Naive thymus-derived CD4-positive, alpha-beta T cell (primary cell): ENCODE measurements around the gene PFKL. TPM values are rescaled to one million over a fixed set of nuclear protein-coding genes. Genes with fewer than 3 reads are reported as not detected.

Experiments
- ATAC-seq: fragments of 150-1000 bp; cut with Tn5 transposase; 2 replicates; pipeline ENCODE4 v1.10.0; 2021; ENCODE audit warnings: mild to moderate bottlenecking, moderate library complexity
- CTCF ChIA-PET: fragments of 350-600 bp; sonication (Branson Sonifier 250); formaldehyde crosslinking; loops from one replicate; lab custom pipeline; 2021; ENCODE audit warnings: antibody characterized with exemption; lab: Charles Lee
- POLR2A ChIA-PET: fragments of 350-600 bp; sonication (Branson Sonifier 250); formaldehyde crosslinking; loops from one replicate; lab custom pipeline; 2021; ENCODE audit warnings: antibody characterized with exemption, inconsistent platforms; lab: Charles Lee
- DNase-seq, 9 donors: peaks; one replicate each; pipeline versions ENCODE4 v3.0.0 to v3.0.0-alpha.2; 2020 to 2022; ENCODE audit warnings: mixed read lengths in 1 of 9
- H3K27ac ChIP-seq: one replicate; pipeline ENCODE4 v1.7.0; 2013; ENCODE audit warnings: mild to moderate bottlenecking, low read depth, low read length, moderate library complexity
- H3K27me3 ChIP-seq, 2 donors: one replicate each; pipeline ENCODE4 v1.7.0; 2013; ENCODE audit warnings: low read length in 2 of 2, mild to moderate bottlenecking in 2 of 2, moderate library complexity in 2 of 2; ENCODE audit not compliant: control insufficient read depth in 2 of 2, insufficient read depth in 2 of 2
- H3K36me3 ChIP-seq, 3 experiments: 1 replicate in 2 of 3; 2 replicates in 1 of 3; pipeline ENCODE4 v1.7.0; 2013; ENCODE audit warnings: low read length in 3 of 3, mild to moderate bottlenecking in 3 of 3, moderate library complexity in 1 of 3; ENCODE audit not compliant: insufficient read depth in 3 of 3, control insufficient read depth in 2 of 3
- H3K4me1 ChIP-seq, 2 donors: one replicate each; pipeline ENCODE4 v1.7.0; 2013; ENCODE audit warnings: low read length in 2 of 2, mild to moderate bottlenecking in 2 of 2, moderate library complexity in 1 of 2; ENCODE audit not compliant: control insufficient read depth in 2 of 2, insufficient read depth in 2 of 2
- H3K4me3 ChIP-seq: 2 replicates; pipeline ENCODE4 v1.7.0; 2013; ENCODE audit warnings: mild to moderate bottlenecking, low read length
- H3K9me3 ChIP-seq, 3 experiments: 1 replicate in 2 of 3; 2 replicates in 1 of 3; pipeline ENCODE4 v1.7.0; 2013; ENCODE audit warnings: low read length in 3 of 3; ENCODE audit not compliant: control insufficient read depth in 2 of 3
- H3K27ac Mint-ChIP-seq, 9 donors: one replicate each; pipeline ENCODE4 v1.8.0; 2020 to 2022; ENCODE audit warnings: mixed read lengths in 9 of 9, mild to moderate bottlenecking in 8 of 9, moderate library complexity in 5 of 9, inconsistent platforms in 2 of 9
- H3K27me3 Mint-ChIP-seq, 5 donors: one replicate each; pipeline ENCODE4 v1.8.0; 2021 to 2022; ENCODE audit warnings: mixed read lengths in 5 of 5, mild to moderate bottlenecking in 1 of 5
- H3K36me3 Mint-ChIP-seq, 5 donors: one replicate each; pipeline ENCODE4 v1.8.0; 2020 to 2022; ENCODE audit warnings: mixed read lengths in 5 of 5, mild to moderate bottlenecking in 3 of 5, inconsistent platforms in 1 of 5
- H3K4me1 Mint-ChIP-seq, 7 donors: one replicate each; pipeline ENCODE4 v1.8.0; 2020 to 2022; ENCODE audit warnings: mixed read lengths in 7 of 7, mild to moderate bottlenecking in 3 of 7, inconsistent platforms in 1 of 7
- H3K4me3 Mint-ChIP-seq, 10 donors: one replicate each; pipeline ENCODE4 v1.8.0; 2020 to 2022; ENCODE audit warnings: mild to moderate bottlenecking in 10 of 10, mixed read lengths in 10 of 10, moderate library complexity in 6 of 10, inconsistent platforms in 2 of 10
- H3K9me3 Mint-ChIP-seq, 11 donors: one replicate each; pipeline ENCODE4 v1.8.0; 2020 to 2022; ENCODE audit warnings: mixed read lengths in 11 of 11, mild to moderate bottlenecking in 4 of 11, inconsistent platforms in 1 of 11, moderate library complexity in 1 of 11
- intact Hi-C, 2 donors: fragments of 100-400 bp; cut with micrococcal nuclease; formaldehyde crosslinking; loops; one replicate each; pipeline ENCODE4 v1.15.1; 2023
- polyA plus RNA-seq, 2 donors: library from polyadenylated mRNA; unstranded; fragments of 300-500 nt; fragmentation: Illumina TruSeq; gene quantifications; one replicate each; pipeline ENCODE4 v1.2.3, GENCODE V29; 2021
- total RNA-seq, 6 experiments: library from RNA in 5 of 6; stranded (reverse) in 5 of 6; gene quantifications; 1 replicate in 5 of 6; 2 replicates in 1 of 6; pipeline ENCODE4 v1.2.3 and lab custom pipeline; 2021 to 2026

PFKL gene
- total and polyA plus RNA-seq, 7 experiments from 2014 or later = 75.0 to 196 (median 109) TPM

DNA sequence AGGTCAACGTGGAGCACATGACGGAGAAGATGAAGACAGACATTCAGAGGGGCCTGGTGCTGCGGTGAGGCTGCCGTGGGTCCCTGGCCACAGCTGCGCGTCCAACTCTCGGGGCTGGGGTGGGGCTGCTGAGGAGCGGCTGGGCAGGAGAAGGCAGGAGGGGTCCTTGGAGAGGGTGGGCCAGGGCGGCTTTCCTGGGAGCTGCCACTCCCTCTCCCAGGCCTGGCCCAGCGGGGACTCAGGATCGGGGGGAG lies 24.9 kb downstream of the PFKL start:
- no peak overlapping the region for H3K27ac Mint-ChIP-seq
- no peak overlapping the region for H3K4me3 Mint-ChIP-seq
- peaks cover 0 to 72% (median 0%) of the 10 kb centered on the region in 3 experiments for H3K36me3 ChIP-seq
- POLR2A ChIA-PET = interaction anchor here (0.6 kb wide), 1 partner anchor 15 kb away, joined by 3 read pairs; no protein-coding TSS in a partner anchor
- no peak overlapping the region for H3K27ac ChIP-seq
- CTCF ChIA-PET = interaction anchor here (0.6 kb wide), 1 partner anchor 20 kb away, joined by 3 read pairs; no protein-coding TSS in a partner anchor
- no peaks in the 10 kb centered on the region for H3K4me1 Mint-ChIP-seq
- H3K36me3 Mint-ChIP-seq = no peaks in the 10 kb centered on the region
- no peaks in the 10 kb centered on the region for H3K27me3 ChIP-seq
- ATAC-seq = no peak
- H3K9me3 ChIP-seq = no peaks in the 10 kb centered on the region
- no peaks in the 10 kb centered on the region for H3K9me3 Mint-ChIP-seq
- H3K27me3 Mint-ChIP-seq = no peaks in the 10 kb centered on the region
- no peak for DNase-seq
- intact Hi-C loops = loop anchor here in 1 of 2 donors (10.0 kb wide), 1 partner anchor 160 kb away; no protein-coding TSS in a partner anchor
- H3K4me3 ChIP-seq = no peak overlapping the region
- no peaks in the 10 kb centered on the region for H3K4me1 ChIP-seq

DNA sequence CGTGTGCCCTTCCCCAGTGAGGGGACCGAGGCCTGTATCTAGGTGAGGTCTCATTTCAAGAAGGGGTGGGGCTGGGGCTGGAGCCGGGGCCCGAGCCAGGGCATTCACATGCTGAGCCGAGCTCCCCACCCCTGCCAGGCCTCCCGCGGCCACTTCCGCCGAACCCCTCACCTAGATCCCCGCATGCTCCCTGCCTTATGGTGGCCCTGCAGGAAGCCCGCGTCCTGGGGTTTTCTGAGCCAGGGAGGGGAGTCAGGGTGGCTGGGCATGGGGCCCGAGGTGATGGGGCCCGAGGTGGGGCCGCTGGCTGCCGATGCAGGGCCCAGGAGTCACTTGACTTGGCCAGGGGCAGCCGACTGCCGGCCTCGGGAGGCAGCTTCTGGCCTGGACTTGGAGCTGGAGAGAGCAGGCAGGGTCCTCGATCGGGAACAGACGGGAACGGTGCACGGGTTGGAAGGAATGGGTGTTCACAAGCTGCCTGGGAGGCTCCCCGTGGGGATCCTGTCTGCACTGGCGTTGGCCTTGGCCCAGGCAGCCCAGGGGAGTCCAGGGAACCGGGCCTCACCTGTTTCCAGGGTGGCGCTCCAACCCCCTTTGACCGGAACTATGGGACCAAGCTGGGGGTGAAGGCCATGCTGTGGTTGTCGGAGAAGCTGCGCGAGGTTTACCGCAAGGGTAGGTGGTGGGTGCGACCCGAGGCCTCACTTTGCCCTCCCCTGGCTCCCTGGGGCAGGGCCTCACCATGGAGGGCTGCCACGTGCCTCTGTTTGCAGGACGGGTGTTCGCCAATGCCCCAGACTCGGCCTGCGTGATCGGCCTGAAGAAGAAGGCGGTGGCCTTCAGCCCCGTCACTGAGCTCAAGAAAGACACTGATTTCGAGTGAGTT lies 25.8 kb downstream of the PFKL start:
- intact Hi-C loops = loop anchor here in 1 of 2 donors (10.0 kb wide), 1 partner anchor 159 kb away; no protein-coding TSS in a partner anchor
- H3K4me3 ChIP-seq = no peak overlapping the region
- no peak for DNase-seq
- no peaks in the 10 kb centered on the region for H3K4me1 ChIP-seq
- H3K4me1 Mint-ChIP-seq = no peaks in the 10 kb centered on the region
- peaks cover 0 to 75% (median 0%) of the 10 kb centered on the region in 3 experiments for H3K36me3 ChIP-seq
- ATAC-seq = no peak
- ChIA-PET CTCF (interaction anchor here (0.6 kb wide), 1 partner anchor 21 kb away, joined by 3 read pairs; no protein-coding TSS in a partner anchor), POLR2A (interaction anchor here (0.6 to 0.8 kb wide), 2 partner anchors 14 to 28 kb away, joined by 3 read pairs; partner anchors contain the start of gene TRPM2)
- no peaks in the 10 kb centered on the region for H3K27me3 ChIP-seq
- no peaks in the 10 kb centered on the region for H3K27me3 Mint-ChIP-seq
- no peak overlapping the region for H3K27ac ChIP-seq
- no peaks in the 10 kb centered on the region for H3K36me3 Mint-ChIP-seq
- H3K27ac Mint-ChIP-seq = no peak overlapping the region
- H3K9me3 ChIP-seq = no peaks in the 10 kb centered on the region
- H3K9me3 Mint-ChIP-seq = no peaks in the 10 kb centered on the region
- no peak overlapping the region for H3K4me3 Mint-ChIP-seq

- H3K36me3 Mint-ChIP-seq = no peaks in the 10 kb centered on the region
- POLR2A ChIA-PET = interaction anchor here (0.8 kb wide), 1 partner anchor 27 kb away, joined by 3 read pairs; the partner anchor contains the start of gene TRPM2
- CTCF ChIA-PET = no interaction called here
- no peaks in the 10 kb centered on the region for H3K4me1 Mint-ChIP-seq
- no peaks in the 10 kb centered on the region for H3K9me3 Mint-ChIP-seq
- intact Hi-C loops = loop anchor here in 1 of 2 donors (10.0 kb wide), 1 partner anchor 159 kb away; no protein-coding TSS in a partner anchor
- H3K27ac Mint-ChIP-seq = no peak overlapping the region
- no peak for DNase-seq
- no peaks in the 10 kb centered on the region for H3K27me3 Mint-ChIP-seq
- no peaks in the 10 kb centered on the region for H3K4me1 ChIP-seq
- no peaks in the 10 kb centered on the region for H3K27me3 ChIP-seq
- no peak overlapping the region for H3K4me3 Mint-ChIP-seq
- no peak overlapping the region for H3K4me3 ChIP-seq
- peaks cover 0 to 77% (median 0%) of the 10 kb centered on the region in 3 experiments for H3K36me3 ChIP-seq
- H3K27ac ChIP-seq = no peak overlapping the region
- no peak for ATAC-seq
- H3K9me3 ChIP-seq = no peaks in the 10 kb centered on the region
Measured at GRCh38 chr21:44326272-44326647, 26.4 kb downstream of the PFKL start.

- no peaks in the 10 kb centered on the region for H3K4me1 ChIP-seq
- H3K4me3 ChIP-seq = no peak overlapping the region
- CTCF ChIA-PET = no interaction called here
- peaks cover 0 to 2% (median 0%) of the 10 kb centered on the region in 11 donors for H3K9me3 Mint-ChIP-seq
- H3K9me3 ChIP-seq = no peaks in the 10 kb centered on the region
- intact Hi-C loops = loop anchor here in 1 of 2 donors (10.0 kb wide), 1 partner anchor 158 kb away; no protein-coding TSS in a partner anchor
- no peaks in the 10 kb centered on the region for H3K27me3 Mint-ChIP-seq
- ATAC-seq = no peak
- POLR2A ChIA-PET = no interaction called here
- H3K36me3 Mint-ChIP-seq = peaks cover 0 to 2% (median 0%) of the 10 kb centered on the region in 5 donors
- no peaks in the 10 kb centered on the region for H3K4me1 Mint-ChIP-seq
- H3K36me3 ChIP-seq = peaks cover 0 to 77% (median 3%) of the 10 kb centered on the region in 3 experiments
- no peak for DNase-seq
- H3K27me3 ChIP-seq = no peaks in the 10 kb centered on the region
- no peak overlapping the region for H3K27ac ChIP-seq
- no peak overlapping the region for H3K4me3 Mint-ChIP-seq
- peak overlapping the region in 2 of 9 donors; percentile 67 to 75 for H3K27ac Mint-ChIP-seq
Measured at GRCh38 chr21:44326716-44327602, 27.1 kb downstream of the PFKL start.

GRCh38 chr21:44327603-44327974 lies 27.7 kb downstream of the PFKL start:
- Histone ChIP-seq H3K4me1 (no peaks in the 10 kb centered on the region), H3K36me3 (peaks cover 0 to 75% (median 4%) of the 10 kb centered on the region in 3 experiments), H3K9me3 (no peaks in the 10 kb centered on the region), H3K27ac (no peak overlapping the region), H3K4me3 (no peak overlapping the region), H3K27me3 (no peaks in the 10 kb centered on the region)
- Mint-ChIP-seq H3K36me3 (peaks cover 0 to 3% (median 0%) of the 10 kb centered on the region in 5 donors), H3K27ac (peak overlapping the region in 2 of 9 donors; percentile 67 to 75), H3K27me3 (no peaks in the 10 kb centered on the region), H3K9me3 (peaks cover 0 to 2% (median 0%) of the 10 kb centered on the region in 11 donors), H3K4me1 (no peaks in the 10 kb centered on the region), H3K4me3 (no peak overlapping the region)
- ChIA-PET CTCF (no interaction called here), POLR2A (interaction anchor here (1.1 kb wide), 1 partner anchor 12 kb away, joined by 4 read pairs; the partner anchor contains the start of gene CFAP410)
- DNase-seq = no peak
- ATAC-seq = no peak
- intact Hi-C loops = loop anchor here in 1 of 2 donors (10.0 kb wide), 1 partner anchor 157 kb away; no protein-coding TSS in a partner anchor

DNA sequence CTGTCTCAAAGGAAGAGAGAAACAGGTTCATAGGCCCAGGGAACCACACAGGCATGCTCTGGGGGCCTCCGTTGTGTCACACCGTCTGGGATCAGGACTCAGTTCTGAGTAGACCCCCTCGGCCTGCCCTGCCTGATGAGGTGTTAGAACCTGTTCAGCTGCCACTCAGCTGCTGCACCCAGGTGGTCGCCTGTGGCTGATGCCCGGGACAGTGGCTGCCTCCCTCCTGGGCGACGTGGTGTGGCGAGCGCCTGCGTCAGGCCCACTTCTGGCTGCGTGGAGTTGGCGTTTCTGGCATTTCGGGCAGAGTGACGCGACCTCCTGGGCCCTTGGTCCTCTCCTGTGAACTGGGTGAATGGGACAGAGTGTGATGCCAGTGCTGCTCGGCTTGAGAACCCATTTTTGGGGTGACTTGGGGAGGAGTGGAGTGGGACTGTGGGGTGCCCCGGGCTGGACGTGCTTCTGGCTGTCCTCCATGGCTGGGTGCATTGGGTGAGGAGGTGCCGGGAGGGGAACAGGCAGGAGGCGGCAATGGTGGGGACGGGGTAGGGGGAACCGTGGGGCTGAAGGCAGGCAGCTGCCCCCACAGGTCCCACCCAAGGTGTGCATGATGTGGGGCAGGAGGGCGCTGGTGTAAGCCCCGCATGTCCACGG lies 28.5 kb downstream of the PFKL start:
- Histone ChIP-seq H3K36me3 (peaks cover 0 to 75% (median 8%) of the 10 kb centered on the region in 3 experiments), H3K4me1 (no peaks in the 10 kb centered on the region), H3K27ac (no peak overlapping the region), H3K9me3 (no peaks in the 10 kb centered on the region), H3K4me3 (no peak overlapping the region), H3K27me3 (no peaks in the 10 kb centered on the region)
- CTCF ChIA-PET = no interaction called here
- Mint-ChIP-seq H3K36me3 (peaks cover 0 to 3% (median 0%) of the 10 kb centered on the region in 5 donors), H3K27me3 (no peaks in the 10 kb centered on the region), H3K4me1 (no peaks in the 10 kb centered on the region), H3K9me3 (peaks cover 0 to 2% (median 0%) of the 10 kb centered on the region in 11 donors), H3K4me3 (no peak overlapping the region), H3K27ac (peak overlapping the region in 2 of 9 donors; percentile 4 to 54)
- DNase-seq (no peak), ATAC-seq (no peak)
- intact Hi-C loops = loop anchor here in 1 of 2 donors (10.0 kb wide), 1 partner anchor 156 kb away; no protein-coding TSS in a partner anchor
- POLR2A ChIA-PET = interaction anchor here (1.1 to 1.2 kb wide), 2 partner anchors 9 to 11 kb away, joined by 4 to 5 read pairs; partner anchors contain the start of gene CFAP410
